Skin of body (tissue), 2 donors: ENCODE results near the gene PIKFYVE. TPM values are rescaled to one million over a fixed set of nuclear protein-coding genes. Genes with fewer than 3 reads are reported as not detected.
"Not testable (repeated sequence)": the region's sequence is repeated elsewhere in the genome, so short reads cannot be mapped to it uniquely, and the experiment has no call there.

ENCODE experiments used
- DNase-seq: peaks from one replicate; lab custom pipeline; 2025; lab: John Stamatoyannopoulos, UW
- total RNA-seq: library from RNA; depleted of rRNA; stranded (reverse); fragments of >200 nt; gene quantifications from one replicate; pipeline ENCODE4 v1.2.3, GENCODE V29; 2014

Gene PIKFYVE
- total RNA-seq, 1 donor from 2014 or later = 33.3 TPM

GRCh38 chr2:208254118-208254870, 11.8 kb upstream of the PIKFYVE start:
- peak; percentile 62 for DNase-seq

- peak; percentile 95 for DNase-seq
These were observed 11.0 kb upstream of the PIKFYVE start, which contains the start of gene IDH1 for GRCh38 chr2:208254871-208255556. Gene IDH1 (minus strand): TSS chr2:208255071. CDS start chr2:208251551, 3,520 bp downstream.

DNA sequence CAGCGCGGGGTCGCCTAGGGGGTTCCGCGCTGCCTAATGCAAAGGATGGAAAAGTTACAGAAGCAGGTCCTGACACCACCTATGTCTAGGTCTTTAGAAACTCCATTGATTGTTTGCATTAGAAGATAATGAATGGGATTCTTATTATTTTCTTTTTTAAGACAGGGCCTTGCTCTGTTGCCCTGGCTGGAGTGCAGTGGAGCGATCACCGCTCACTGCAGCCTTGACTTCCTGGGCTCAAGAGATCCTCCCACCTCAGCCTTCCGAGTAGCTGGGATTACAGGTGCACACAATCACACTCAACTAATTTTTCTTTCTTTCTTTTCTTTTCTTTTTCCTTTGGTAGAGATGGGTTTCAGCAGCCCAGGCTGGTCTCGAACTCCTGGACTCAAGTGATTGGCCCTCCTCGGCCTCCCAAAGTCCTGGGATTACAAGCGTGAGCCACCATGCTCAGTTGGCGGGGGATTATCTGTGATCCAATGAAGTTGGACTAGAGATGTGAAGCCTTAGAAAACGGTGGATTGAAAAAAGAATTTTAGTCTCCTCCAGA, 10.4 kb upstream of the PIKFYVE start:
- no peak for DNase-seq

GRCh38 chr2:208256192-208256782, 9.8 kb upstream of the PIKFYVE start:
- no peak for DNase-seq

- DNase-seq = not testable (repeated sequence)
These were observed 8.9 kb upstream of the PIKFYVE start for GRCh38 chr2:208256849-208257813.

- DNase-seq = no peak
These were observed 669 bp upstream of the PIKFYVE start for GRCh38 chr2:208265371-208265800.

- DNase-seq = peak; percentile 14
These were observed 468 bp downstream of the PIKFYVE start for GRCh38 chr2:208266553-208266893.

DNA sequence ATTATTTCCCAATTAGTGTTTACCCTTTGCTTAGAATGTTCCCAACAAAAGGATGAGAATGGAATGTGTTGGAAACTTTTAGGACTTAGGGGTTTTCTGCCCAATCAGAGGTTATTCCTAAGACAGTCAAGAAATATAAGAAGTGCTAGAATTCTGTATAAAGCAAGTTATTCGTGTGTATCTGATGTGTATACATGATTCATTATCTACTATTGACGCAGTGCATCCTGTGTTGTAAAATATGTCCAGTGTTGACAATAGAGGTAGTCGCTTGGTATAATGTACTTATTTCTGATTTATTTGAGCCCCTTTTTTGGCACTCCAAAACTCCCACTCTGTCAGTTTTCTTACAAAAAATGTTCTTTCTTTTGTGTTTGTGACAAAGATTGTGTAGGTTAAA, 881 bp downstream of the PIKFYVE start:
- DNase-seq = no peak

DNA sequence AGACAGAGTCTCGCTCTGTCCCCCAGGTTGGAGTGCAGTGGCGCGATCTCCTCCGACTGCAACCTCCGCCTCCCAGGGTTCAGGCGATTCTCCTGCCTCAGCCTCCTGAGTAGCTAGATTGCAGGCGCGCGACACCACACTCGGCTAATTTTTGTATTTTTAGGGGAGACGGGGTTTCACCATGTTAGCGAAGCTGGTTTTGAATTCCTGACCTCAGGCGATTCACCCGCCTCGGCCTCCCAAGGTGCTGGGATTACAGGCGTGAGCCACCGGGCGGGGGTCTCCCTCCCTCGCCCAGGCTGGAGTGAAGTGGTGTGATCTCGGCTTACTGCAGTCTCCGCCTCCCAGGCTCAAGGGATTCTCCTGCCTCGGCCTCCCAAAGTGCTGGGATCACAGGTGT, 1.5 kb downstream of the PIKFYVE start:
- DNase-seq = not testable (repeated sequence)

DNA sequence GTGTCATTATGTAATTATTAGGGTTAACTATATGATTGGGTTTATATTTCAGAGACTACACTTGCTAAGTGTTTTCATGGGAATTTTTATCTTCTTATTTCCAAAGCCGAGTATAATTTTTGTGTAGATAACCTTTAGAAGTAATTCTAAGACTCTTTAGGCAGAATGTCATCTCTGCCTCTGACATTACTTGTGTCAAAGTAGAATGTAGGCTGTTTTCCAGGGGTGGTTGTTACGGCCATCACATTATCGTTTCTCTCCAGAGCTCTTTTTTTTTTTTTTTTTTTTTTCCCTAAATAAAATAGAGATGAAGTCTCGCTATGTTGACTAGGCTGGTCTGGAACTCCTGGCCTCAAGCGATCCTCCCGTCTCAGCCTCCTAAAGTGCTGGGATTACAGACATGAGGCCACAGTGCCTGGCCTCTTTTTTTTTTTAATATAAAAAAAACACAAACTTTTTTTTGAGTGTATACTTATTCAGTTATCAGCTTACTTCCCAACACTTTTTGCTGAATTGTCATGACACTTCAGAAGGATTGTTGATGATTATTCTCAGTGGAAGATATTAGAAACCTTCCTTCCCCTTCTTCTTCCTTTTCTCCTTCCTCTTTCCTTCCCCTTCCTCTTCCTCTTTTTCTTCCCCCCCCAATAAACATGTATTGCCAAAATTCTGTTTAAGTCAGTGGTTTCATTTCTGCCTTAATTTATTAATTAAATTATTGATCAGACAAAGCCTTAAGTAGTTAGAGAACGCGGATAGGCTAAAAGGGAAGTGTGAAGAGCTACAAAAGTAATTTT, 2.3 kb downstream of the PIKFYVE start:
- no peak for DNase-seq

- DNase-seq = no peak
These were observed 3.0 kb downstream of the PIKFYVE start for GRCh38 chr2:208269091-208269490.

GRCh38 chr2:208274748-208275147, 8.7 kb downstream of the PIKFYVE start:
- DNase-seq = no peak

DNA sequence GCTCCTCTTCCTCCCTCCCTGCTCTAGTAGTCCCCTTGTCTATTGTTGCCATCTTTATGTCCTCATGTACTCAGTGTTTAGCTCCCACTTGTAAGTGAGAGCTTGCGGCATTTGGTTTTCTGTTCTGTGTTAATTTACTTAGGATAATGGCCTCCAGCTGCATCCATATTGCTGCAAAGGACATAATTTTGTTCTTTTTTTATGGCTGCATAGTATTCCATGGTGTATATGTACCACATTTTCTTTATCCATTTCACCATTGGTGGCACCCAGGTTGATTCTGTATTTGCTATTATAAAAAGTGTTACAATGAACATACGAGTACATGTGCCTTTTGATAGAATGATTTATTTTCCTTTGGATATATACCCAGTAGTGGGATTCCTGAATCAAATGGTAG, 12.5 kb downstream of the PIKFYVE start:
- no peak for DNase-seq

DNA sequence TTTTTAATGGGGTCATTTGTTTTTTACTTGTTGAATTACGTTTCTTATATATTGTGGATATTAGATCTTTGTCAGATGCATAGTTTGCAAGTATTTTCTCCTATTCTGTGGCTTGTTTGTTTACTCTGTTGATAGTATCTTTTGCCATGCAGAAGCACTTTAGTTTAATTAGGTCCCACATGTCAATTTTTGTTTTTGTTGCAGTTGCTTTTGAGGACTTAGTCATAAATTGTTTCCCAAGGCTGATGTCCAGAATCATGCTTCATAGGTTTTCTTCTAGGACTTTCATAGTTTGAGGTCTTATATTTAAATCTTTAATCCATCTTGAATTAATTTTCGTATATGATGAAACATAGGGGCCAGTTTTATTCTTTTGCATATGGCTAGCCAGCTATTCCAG, 13.2 kb downstream of the PIKFYVE start:
- DNase-seq = no peak

GRCh38 chr2:208280234-208280633, 14.2 kb downstream of the PIKFYVE start:
- no peak for DNase-seq

GRCh38 chr2:208280933-208281332, 14.9 kb downstream of the PIKFYVE start:
- no peak for DNase-seq

- DNase-seq = no peak
These were observed 19.8 kb downstream of the PIKFYVE start for GRCh38 chr2:208285853-208286252.

- DNase-seq = no peak
These were observed 28.5 kb downstream of the PIKFYVE start for GRCh38 chr2:208294482-208295024.

GRCh38 chr2:208295834-208296233, 29.8 kb downstream of the PIKFYVE start:
- DNase-seq = no peak

- no peak for DNase-seq
These were observed 30.6 kb downstream of the PIKFYVE start for GRCh38 chr2:208296610-208297009.
